ENCODE measurements around the gene RAB3A.

- no peak for TF ChIP-seq CTCF (IDR thresholded peaks at IDR 0.05; ENCODE audit: low read depth, low read length)
- no peak for TF ChIP-seq MAX (IDR thresholded peaks at IDR 0.05; ENCODE audit: low read depth, low read length)
- TF ChIP-seq POLR2A (IDR thresholded peaks at IDR 0.05; ENCODE audit: extremely low read depth, insufficient read length), result no peak
- TF ChIP-seq MYC (IDR thresholded peaks at IDR 0.05; ENCODE audit: low read depth, low read length), result no peak
Observed at GRCh38 chr19:18226956-18227780, 23.3 kb upstream of the RAB3A start.

Data from NB4 (cell line).